Fibroblast of pulmonary artery (primary cell): ENCODE data around the gene HNF1B.
A peak's percentile ranks its signal among the peaks of the same experiment; 100 is the strongest.

ENCODE experiments used
- DNase-seq: peaks from one replicate; pipeline ENCODE4 v3.0.0-alpha.2; 2010; ENCODE audit warnings: low read depth
- H3K4me3 ChIP-seq: replicated peaks from 2 replicates; pipeline ENCODE4 v1.5.1; 2011; ENCODE audit warnings: low read depth, mild to moderate bottlenecking, control low read depth, low read length, moderate library complexity
- TF ChIP-seq, protein P1 (sequence below): IDR thresholded peaks from 2 replicates; pipeline ENCODE4 v1.5.1; 2011; ENCODE audit warnings: mild to moderate bottlenecking, control low read depth, low read length, inconsistent platforms; ENCODE audit errors: missing control alignments

HNF1B gene

DNA sequence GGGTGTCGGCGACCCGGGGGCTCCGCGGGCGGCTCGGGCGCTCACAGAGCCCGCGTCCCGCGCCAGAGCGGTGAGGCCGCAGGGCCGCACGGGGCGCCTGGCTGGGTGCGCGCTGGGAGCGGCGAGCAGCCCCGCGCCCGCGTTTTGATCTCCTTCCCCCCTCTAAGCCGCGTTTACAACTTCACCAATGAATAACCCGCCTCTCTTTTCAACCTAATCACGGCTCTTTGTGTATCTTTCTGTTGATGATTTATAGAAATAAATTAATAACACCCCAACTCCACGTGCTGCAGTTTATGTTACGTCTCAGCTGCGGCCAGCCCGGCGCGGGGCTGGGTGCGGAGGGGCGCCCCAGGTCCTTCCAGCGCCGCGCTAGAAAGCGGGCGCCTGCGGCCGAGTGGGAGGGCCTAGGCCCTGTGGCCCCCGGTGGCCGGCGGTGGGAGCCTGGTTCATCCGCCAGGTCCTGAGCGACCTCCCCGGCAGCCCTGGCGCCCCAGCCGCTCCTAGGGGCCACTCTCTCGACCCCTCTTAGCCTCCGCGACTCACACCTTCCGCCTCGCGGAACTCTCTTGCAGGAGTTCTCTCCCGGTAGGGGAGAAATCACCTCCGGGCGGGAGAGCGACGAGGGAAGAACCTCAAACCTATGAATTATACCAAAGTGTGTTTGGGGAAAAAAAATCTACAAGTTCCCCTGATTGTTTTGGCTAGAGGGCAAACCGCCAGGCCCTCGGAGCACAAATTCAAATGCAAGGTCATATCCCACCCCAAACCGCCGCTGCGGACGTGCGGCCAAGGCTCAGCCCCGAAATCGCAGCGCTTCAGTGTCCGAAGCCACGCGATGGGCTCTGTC is 1.9 kb downstream of the HNF1B start:
- TF ChIP-seq, protein P1, sequence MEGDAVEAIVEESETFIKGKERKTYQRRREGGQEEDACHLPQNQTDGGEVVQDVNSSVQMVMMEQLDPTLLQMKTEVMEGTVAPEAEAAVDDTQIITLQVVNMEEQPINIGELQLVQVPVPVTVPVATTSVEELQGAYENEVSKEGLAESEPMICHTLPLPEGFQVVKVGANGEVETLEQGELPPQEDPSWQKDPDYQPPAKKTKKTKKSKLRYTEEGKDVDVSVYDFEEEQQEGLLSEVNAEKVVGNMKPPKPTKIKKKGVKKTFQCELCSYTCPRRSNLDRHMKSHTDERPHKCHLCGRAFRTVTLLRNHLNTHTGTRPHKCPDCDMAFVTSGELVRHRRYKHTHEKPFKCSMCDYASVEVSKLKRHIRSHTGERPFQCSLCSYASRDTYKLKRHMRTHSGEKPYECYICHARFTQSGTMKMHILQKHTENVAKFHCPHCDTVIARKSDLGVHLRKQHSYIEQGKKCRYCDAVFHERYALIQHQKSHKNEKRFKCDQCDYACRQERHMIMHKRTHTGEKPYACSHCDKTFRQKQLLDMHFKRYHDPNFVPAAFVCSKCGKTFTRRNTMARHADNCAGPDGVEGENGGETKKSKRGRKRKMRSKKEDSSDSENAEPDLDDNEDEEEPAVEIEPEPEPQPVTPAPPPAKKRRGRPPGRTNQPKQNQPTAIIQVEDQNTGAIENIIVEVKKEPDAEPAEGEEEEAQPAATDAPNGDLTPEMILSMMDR: no peak
- no peak overlapping the region for H3K4me3 ChIP-seq
- DNase-seq: no peak

DNA sequence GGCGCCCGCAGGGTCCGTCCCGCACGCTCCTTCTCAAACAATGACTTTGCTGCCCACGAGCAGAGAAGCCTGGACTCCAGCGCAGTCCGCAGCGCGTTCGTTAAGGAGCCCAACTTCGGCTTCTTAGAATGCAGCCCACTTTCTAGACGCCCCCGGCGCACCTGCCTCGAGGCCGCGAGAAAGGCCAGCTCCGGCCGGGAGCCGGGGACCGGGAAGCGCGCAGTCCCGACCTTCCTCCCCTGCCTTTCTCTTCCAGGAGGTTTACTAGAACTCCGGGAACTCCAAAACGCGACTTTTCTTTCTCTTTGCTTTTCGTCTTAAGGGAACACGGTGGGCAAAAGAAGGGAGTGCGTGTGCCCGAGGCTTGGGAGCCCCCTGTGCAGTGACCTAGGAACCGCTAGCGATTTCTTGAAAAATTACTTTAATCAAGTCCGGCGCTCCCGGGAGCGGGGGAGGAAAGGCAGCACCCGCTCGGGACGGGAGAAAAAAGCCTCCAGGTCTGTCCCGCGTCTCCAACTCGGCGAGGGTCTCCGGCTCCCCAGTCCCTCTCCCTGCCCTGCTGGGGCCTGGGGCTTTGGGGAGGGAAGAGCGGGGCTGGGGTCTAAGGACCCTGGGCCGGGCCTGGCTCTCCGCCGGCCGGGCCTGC is 2.6 kb downstream of the HNF1B start:
- H3K4me3 ChIP-seq: peak overlapping the region; percentile 14
- no peak for DNase-seq
- TF ChIP-seq, protein P1: no peak

DNA sequence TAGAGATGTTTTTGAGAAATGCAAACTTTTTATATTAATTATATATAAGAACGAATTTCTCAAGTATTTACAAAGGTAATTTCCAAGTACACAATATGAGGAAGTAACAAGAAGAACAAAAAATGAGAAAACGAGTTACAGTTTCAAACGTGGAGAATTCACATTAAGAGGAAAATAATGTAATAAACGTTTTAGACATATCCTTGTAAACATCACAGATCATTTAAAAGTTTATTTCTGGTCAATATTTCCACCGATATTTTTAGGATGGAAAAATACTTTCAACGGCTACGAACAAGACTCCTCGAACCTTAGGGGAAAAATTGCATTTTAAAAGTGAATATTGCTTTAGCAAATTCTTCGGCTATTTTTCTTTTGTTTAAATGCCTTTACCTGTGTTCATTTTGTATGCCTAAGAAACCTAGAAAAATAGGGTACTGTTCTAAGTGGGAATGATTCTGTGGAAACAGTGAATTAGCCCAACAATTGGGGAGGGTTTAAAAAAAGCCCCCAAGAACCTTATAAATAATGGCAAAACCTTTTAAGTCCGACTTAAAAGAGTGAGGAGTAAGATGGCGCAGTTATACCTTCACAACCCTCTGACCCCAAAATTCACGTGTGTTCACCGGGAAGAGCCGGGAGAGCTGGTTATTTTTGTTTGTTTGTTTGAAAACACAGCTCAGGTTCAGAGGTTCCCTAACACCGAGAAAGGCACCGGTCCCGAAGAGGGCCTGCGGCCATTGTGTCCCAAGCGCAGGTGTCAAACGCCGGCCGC is 3.3 kb downstream of the HNF1B start:
- DNase-seq: no peak
- TF ChIP-seq, protein P1: no peak
- no peak overlapping the region for H3K4me3 ChIP-seq

DNA sequence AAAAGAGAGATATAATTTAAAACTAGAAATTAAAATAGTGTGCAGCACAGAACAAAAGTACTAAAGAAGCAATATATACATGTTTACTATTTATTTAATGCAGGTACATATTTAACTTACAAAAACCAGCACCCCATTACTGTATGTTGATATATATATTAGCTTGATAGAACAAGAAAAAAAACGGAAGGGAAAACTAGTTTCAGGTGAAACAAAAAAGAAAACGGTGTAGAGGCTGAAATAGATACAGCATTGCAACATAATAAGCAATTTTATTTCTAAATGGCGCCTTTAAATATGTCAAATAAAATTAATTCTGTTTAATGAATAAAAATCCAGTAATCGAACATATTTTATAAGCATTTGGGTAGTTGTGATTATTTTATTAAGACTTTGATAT is 3.9 kb downstream of the HNF1B start:
- TF ChIP-seq, protein P1: no peak
- no peak overlapping the region for H3K4me3 ChIP-seq
- DNase-seq: no peak

DNA sequence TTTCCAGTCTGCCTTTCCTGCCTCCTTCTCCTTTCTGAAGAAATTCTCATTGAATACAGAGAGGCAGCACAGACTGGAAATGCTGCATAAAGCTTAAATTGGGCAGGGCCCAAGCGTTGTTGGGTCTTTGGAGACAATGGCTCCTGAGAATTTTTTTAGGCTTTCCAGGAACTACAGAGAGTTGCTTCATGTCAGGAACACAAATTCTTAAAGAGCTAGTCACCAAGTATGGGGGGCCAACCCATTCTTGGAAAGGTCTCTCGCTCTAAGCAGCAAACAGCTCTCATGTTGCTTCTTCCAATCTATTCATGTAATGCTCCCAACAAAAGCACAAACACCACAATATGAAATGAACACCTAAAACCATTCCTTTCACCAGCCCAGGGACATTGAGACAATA is 6.9 kb downstream of the HNF1B start:
- peak; percentile 68 for DNase-seq
- no peak overlapping the region for H3K4me3 ChIP-seq
- TF ChIP-seq, protein P1: no peak

DNA sequence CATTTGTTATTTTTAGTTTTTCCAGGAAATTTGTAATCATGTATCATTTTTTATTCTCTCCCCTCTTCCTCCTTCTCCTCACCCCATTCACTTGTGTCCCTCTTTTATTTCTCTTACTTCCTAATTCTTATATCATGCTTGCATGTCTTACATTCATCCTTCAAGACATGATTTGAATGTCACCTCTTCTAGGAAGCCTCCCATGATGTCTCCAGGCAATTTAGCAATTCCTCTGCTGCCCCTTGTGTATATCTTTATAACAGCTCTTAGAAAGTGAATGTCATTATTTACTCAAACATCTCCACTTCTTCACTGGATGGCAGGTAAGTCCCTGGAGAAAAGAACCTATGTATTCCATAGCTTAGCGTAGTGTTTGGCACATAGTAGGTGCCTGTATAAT is 7.8 kb downstream of the HNF1B start:
- TF ChIP-seq, protein P1: peak; percentile 5
- no peak overlapping the region for H3K4me3 ChIP-seq
- DNase-seq: no peak
